Cardiac fibroblast (primary cell): Measurements from ENCODE around the gene ADGRF1.

Experiments used
- DNase-seq, 2 donors: peaks; one replicate each; pipeline versions ENCODE4 v3.0.0 to v3.0.0-alpha.2; 2010; ENCODE audit warnings: low read depth in 2 of 2
- H3K4me3 ChIP-seq, 2 donors: replicated peaks in 1 of 2; 1 replicate in 1 of 2; 2 replicates in 1 of 2; pipeline ENCODE4 v1.5.1; 2011; ENCODE audit warnings: low read depth in 2 of 2, low read length in 2 of 2, mild to moderate bottlenecking in 2 of 2, moderate library complexity in 1 of 2
- TF ChIP-seq, protein P1 (sequence below): IDR thresholded peaks from one replicate; pipeline ENCODE4 v1.5.1; 2011; ENCODE audit warnings: low read depth, mild to moderate bottlenecking, low read length, inconsistent platforms

The ADGRF1 gene

DNA sequence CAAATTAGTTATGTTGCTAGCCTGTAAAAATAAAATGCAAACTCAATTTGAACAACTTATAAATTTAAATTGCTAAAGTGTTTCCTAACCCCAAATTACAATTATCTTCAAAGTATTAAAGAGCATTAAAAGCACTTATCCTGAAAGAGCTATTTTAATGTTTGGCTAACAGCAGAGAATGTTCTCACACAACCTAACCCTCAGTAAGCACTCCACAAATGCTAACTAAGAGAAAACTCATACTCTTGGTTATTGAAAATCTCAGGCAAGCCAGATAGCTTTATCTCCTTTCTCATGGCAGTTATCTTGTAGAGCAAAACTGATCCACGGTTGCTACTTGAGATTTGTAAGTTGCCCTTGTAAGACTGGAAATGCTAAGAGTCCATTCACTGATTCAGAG is 30.5 kb upstream of the ADGRF1 start:
- TF ChIP-seq, protein P1, sequence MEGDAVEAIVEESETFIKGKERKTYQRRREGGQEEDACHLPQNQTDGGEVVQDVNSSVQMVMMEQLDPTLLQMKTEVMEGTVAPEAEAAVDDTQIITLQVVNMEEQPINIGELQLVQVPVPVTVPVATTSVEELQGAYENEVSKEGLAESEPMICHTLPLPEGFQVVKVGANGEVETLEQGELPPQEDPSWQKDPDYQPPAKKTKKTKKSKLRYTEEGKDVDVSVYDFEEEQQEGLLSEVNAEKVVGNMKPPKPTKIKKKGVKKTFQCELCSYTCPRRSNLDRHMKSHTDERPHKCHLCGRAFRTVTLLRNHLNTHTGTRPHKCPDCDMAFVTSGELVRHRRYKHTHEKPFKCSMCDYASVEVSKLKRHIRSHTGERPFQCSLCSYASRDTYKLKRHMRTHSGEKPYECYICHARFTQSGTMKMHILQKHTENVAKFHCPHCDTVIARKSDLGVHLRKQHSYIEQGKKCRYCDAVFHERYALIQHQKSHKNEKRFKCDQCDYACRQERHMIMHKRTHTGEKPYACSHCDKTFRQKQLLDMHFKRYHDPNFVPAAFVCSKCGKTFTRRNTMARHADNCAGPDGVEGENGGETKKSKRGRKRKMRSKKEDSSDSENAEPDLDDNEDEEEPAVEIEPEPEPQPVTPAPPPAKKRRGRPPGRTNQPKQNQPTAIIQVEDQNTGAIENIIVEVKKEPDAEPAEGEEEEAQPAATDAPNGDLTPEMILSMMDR: no peak
- no peak overlapping the region for H3K4me3 ChIP-seq
- no peak for DNase-seq

GRCh38 chr6:47071681-47072080 is 29.5 kb upstream of the ADGRF1 start:
- TF ChIP-seq, protein P1: no peak
- no peak overlapping the region for H3K4me3 ChIP-seq
- DNase-seq: no peak

DNA sequence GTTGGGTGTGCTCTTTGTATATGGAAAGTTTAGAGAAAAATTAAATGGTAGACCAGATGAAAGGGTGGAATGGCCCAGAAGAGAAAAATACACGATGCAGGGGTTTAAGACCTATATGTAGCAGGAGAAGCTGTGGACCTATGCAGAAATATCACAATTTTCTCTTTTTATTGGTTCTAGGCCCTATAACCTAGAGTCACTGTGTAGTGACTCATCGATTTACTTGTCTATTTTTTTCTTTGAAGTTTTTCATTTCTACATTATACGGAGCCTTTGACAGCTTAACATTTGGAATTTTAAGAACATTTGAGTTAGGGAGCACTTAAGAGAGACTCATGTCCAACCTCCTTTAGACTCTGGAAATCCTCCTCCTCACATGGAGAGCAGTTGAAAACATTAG is 28.3 kb upstream of the ADGRF1 start:
- TF ChIP-seq, protein P1: no peak
- H3K4me3 ChIP-seq: no peak overlapping the region
- DNase-seq: no peak

DNA sequence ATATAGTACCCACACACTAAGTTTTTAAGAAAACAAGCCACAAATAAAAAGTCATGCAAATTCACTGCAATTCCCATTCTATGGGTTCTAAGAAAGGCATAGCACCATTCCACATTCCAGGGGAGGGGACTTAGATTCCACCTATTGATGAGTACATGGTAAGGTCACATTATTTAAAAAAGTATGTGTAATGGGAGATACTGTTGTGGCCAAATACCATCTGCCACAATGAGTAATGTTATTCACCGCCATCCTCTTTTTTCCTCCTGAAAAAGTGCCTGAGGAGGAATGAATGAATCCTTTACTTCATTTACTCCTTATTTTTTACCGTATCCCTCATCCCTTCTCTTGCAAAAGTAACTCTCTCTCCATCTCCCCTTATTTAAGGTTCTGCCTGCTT is 27.0 kb upstream of the ADGRF1 start:
- TF ChIP-seq, protein P1: no peak
- DNase-seq: no peak
- H3K4me3 ChIP-seq: no peak overlapping the region

- no peak overlapping the region for H3K4me3 ChIP-seq
- TF ChIP-seq, protein P1: no peak
- DNase-seq: no peak
These were observed 24.3 kb upstream of the ADGRF1 start for GRCh38 chr6:47066418-47066817.

GRCh38 chr6:47064274-47064673 is 22.1 kb upstream of the ADGRF1 start:
- no peak overlapping the region for H3K4me3 ChIP-seq
- no peak for DNase-seq
- TF ChIP-seq, protein P1: no peak

GRCh38 chr6:47062346-47062745 is 20.2 kb upstream of the ADGRF1 start:
- no peak overlapping the region for H3K4me3 ChIP-seq
- TF ChIP-seq, protein P1: no peak

More at GRCh38 chr6:47062346-47062745, 20.2 kb upstream of the ADGRF1 start:
- no peak for DNase-seq
